ENCODE data around the gene ORAI1.
"Not testable (repeated sequence)": the region's sequence is repeated elsewhere in the genome, so short reads cannot be mapped to it uniquely, and the experiment has no call there.

The ORAI1 gene

DNA sequence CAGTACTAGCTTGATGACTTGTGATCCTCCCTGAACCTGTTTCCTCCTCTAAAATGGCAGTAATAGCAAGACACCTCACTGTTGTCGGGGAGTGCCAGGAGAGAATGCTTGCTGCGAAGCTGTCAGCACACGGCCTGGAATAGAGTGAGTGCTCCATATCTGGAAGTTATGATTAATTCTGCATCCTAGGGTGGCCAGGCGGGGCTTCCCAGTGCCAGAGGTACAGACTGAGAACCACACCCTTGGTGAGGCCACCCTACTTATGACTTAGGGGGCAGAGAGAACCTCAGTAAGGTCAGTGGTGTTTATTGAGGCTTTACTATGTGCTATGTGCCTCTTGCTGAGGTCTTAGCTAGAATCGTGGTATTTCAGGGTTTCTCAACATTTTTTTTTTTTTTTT, 23.0 kb downstream of the ORAI1 start:
- no peak for DNase-seq (ENCODE audit: low spot score)

DNA sequence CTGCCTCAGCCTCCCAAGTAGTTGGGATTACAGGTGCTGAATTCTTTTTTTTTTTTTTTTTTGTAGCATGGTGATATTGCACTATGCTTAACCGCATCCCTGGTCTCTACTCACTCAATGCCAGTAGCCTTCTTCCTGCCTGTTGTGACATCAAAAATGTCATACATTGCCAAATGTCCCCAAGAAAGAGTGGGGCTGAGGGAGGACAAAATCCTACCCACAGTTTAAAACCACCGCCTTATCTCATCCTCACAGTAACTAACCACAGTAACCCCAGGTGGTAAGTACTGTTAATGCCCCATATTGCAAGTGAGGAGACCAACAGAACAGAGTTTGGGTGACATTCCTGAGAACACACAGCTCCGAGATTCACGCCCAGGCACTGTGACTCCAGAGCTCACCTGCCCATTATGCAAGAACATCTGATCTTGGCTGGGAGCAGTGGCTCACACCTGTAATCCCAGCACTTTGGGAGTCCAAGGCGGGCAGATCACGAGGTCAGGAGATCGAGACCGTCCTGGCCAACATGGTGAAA, 23.6 kb downstream of the ORAI1 start:
- no peak for DNase-seq (ENCODE audit: low spot score)

DNA sequence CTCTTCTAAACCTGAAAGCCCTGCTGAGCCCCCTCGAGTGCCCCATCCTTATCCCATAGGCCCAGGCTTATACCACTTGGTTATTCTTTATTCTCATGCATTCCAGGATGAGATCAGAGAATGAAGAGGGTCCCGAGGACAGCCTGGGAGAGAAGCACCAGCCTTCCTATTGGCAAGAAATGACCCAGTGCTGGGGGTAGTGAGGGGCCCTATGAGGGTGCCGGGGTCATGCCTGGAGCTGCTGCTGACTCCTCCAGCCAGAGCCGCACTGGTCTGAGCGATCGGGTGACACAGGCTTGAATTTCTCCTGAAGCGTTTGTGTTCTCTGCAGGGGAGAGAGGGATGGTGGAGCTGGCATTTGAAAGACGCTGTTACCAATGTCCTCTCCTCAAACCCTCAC, 25.0 kb downstream of the ORAI1 start:
- DNase-seq (ENCODE audit: low spot score), result no peak

DNA sequence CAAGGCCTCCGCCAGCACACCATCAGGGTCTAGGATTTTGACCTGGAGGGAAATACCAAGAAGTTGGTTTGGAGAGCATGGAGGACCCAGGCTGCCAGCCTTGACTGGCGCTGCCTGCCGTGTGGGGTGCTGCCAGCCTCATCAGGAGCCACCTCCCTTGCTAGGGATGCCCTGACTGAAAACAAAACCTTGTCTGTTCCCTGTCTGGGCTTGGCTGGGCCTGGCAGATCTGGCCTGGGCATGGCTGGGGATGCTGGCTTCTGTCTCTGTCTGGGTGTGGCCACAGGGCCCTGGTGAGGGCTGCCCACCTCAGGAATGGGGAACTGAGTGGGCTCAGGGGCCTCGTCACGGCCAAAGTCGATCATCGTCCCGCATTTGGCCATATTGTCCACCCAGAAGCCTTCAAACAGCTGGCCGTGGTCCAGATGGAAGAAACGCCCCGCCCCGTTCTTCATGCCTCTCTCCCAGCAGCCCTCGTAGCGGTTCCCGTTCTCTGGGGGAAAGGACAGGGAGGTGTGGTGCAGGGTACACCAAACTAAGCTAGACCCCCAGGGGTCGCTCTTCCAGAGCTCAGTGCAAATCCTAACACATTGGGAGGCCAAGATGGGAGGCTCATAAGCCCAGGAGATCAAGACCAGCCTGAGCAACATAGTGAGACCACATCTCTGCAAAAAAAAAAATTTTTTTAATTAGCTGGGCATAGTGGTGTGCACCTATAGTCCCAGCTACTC, 26.6 kb downstream of the ORAI1 start:
- no peak for DNase-seq (ENCODE audit: low spot score)

DNA sequence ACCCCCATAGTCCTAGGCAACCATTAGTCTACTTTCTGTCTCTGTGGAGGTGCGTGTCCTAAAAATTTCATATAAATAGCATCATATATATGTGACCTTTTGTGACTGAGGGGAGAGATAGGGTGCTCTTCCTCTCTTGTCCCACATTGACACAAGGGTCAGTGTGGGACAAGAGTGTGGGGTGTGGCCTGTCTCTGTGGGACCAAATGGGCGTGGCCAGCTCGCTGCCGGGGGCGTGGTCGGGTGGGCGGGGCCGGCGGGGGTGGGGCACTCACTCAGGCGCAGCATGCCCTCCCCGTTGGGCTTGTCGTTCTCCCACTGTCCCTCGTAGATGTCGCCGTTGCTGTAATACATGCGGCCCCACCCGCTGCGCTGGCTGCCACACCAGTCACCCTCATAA, 27.7 kb downstream of the ORAI1 start:
- no peak for DNase-seq (ENCODE audit: low spot score)

DNA sequence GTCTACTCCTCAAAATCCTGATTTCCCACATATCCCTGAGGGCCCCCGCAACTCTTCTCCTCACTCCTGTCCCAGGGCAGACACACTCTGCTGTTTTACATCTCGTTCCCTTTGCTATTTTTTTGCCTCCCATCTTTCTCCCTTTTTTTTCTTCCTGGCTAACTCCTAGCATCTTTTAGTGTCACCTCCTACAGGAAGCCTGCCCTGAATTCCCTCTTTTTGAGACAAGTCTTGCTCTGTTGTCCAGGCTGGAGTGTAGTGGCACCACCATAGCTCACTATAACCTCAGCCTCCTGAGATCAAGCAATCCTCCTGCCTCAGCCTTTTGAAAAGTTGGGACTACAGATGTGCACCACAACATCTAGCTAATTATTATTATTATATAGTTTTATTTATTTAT, 29.8 kb downstream of the ORAI1 start:
- no peak for DNase-seq (ENCODE audit: low spot score)

DNA sequence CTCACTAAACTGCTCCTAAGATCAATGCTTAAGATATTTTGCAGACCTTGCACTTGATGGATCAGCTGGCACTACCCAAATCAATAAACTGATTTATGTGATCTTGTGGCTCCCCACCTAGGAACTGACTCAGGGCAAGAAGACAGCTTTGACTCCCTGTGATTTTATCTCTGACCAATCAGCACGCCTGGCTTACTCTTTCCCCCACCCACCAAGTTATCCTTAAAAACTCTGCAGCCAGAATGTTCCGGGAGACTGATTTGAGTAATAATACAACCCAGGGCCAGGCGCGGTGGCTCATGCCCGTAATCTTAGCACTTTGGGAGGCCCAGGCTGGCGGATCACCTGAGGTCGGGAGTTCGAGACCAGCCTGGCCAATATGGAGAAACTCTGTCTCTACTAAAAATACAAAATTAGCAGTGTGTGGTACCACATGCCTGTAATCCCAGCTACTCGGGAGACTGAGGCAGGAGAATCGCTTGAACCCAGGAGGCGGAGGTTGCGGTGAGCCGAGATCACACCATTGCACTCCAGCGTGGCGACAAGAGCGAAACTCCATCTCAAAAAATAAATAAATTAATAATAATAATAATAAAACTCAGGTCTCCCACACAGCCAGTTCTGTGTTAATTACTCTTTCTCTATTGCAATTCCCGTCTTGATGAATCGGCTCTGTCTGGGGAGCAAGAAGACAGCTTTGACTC, 31.1 kb downstream of the ORAI1 start:
- DNase-seq (ENCODE audit: low spot score), result no peak

DNA sequence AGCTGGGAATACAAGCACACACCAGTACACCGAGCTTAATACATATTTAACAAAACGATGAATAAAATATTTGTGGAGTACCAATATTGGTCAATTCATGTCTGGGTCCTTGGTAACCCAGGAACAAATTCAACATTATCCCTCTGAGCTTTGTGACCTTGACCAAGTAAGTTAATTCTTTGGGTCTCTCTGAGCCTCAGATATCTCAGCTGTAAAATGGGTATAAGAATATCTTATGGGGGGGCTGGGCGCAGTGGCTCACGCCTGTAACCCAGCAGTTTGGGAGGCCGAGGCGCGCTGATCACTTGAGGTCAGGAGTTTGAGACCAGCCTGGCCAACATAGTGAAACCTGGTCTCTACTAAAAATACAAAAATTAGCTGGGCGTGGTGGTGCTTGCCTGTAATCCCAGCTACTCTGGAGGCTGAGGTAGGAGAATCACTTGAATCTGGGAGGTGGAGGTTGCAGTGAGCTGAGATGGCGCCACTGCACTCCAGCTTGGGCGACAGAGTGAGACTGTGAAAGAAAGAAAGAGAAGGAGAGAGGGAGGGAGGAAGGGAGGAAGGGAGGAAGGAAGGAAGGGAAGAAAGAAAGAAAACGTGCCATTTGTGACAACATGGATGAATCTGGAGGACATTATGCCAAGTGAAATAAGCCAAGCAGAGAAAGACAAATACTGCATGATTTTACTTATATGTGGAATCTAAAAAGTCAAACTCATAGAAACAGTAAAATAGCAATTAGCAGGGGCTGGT, 35.2 kb downstream of the ORAI1 start:
- not testable (repeated sequence) for DNase-seq (ENCODE audit: low spot score)

DNA sequence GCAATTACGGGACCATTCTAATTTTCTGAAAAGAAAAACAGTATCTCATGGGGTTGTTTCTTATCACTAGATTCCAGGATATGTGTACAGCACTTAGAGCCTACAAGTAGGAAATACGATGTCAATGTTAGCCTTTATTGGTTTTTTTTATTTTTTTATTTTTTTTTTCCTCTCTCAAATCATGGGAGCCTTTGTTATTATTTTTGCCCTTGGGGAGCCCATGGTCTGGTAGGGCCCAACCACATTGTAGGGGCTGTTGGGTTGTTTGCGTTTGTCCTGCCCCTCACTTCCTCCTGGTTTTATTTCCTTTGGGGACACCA, 37.2 kb downstream of the ORAI1 start:
- no peak for DNase-seq (ENCODE audit: low spot score)

DNA sequence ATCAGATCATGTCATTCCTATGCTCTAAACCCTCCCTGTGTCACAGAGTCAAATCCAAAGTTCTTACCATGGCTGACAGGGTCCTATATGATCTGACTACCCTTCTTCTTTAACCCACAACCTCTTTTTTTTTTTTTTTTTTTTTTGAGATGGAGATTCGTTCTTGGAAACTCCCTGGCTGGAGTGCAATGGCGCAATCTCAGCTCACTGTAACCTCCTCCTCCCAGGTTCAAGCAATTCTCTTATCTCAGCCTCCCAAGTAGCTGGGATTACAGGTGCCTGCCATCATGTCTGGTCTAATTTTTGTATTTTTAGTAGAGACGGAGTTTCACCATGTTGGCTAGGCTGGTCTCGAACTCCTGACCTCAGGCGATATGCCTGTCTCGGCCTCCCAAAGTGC, 40.5 kb downstream of the ORAI1 start:
- DNase-seq (ENCODE audit: low spot score), result not testable (repeated sequence)

DNA sequence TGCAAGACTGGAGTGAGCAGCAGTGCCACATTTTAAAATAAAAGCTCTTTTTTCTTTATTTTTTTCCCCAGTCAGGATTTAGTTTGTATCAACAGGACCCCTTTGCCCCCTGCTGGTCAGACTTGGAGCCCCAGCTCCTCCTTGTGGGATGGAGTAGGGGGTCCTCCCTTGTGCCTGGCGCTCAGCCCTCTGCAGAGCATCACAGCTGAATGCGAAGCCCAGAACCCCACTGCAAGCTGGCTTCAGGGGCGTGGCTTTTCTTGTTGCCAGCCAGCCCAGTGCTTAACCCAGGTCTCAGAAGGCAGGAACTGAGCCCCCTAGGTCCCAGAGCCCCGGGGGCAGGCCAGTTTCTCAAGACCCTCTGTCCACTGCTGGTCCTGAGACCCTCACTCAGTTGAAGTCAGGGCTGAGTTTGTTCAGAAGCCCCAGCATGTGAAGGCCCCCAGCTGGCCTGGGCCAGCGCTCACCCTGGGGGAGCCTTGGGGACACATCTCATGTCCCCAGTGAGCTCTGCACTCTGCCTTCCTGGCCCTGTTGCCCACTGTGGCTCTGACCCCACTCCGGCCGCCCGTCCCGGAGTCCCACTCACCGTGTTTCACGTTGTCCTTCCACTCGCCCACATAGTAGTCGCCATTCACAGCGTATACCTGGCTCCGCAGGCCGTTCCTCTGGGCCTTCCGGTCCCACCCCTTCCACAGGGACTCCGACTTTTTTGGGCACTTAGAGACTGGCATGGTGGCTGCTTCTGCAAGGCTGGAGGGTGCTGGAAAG, 42.6 kb downstream of the ORAI1 start:
- peak; percentile 49 for DNase-seq (ENCODE audit: low spot score)

DNA sequence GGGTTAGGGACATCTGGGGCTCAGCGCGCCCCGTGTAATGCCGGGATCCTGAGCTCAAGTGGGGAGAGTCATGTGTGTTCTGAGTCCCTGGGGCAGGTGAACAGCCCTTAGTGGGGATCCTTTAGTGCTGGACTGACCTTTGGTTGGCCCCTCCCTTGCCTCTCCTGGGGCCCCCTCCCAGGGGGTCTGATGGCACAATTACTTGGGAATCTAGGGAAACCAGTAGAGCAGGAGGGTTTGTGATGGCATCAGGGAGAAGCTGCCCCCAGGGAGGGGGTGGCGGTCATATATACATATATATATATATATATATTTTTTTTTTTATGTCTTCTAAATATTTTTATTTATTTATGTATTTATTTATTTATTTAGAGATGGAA, 43.2 kb downstream of the ORAI1 start, which contains the start of gene MORN3:
MORN3 (minus strand) TSS at position 134 of the 380 bp plus-strand sequence. CDS start 171 bp downstream, outside the sequence.
- no peak for DNase-seq (ENCODE audit: low spot score)

DNA sequence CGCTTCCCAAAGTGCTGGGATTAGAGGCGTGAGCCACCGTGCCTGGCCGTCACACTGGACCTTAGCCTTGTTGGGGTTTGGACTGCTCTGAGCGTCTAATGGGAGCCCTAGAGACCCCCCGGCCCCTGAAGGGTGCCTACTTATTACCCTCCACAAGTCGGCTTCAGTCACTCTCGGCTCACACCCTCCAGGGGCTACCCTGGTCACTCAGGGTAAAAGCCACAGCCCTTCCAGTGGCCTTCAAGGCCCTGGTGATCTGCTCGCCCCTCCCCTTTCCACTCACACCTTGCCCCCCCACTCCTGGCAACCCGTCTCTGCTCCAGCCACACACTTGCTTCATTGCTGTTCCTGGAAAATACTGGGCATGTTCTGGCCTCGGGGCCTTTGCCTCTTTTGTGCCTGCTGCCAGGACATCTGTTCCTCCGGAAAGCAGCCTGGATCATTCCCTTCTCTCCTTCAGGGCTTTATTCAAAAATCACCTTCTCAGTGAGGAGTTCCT, 46.7 kb downstream of the ORAI1 start:
- no peak for DNase-seq (ENCODE audit: low spot score)

DNA sequence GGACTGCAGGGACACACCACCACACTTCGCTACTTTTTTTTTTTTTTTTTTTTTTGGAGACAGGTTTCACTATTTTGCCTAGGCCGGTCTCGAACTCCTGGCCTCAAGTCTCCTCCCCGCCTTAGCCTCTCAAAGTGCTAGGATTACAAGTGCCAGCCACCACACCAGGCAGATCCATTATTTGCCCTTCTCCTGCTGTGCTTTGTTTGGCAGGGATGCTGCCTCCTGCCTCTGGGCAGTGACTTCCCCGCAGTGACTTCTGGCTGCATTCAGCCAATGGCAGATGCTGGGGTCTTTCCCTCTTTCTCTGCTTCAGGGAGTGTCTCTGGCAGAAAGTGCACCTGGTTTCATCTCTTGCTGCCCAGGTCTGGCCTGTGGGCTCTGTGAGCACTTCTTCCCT, 49.9 kb downstream of the ORAI1 start:
- no peak for DNase-seq (ENCODE audit: low spot score)

DNA sequence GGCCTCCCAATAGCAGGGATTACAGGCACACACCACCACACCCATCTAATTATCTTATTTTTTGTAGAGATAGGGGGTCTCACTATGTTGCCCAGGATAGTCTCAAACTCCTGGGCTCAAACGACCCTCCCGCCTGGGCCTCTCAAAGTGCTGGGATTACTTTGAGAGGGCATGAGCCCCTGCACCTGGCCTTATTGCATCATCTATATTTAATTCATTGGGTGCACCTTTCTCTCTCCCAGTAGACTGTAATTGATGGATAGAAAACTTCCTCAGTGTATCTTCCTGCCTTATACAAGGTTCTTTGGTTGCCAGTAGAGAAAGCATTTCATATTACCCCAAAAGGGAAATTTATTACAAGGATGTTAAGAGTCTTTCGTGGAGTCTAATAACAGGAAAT, 52.0 kb downstream of the ORAI1 start:
- no peak for DNase-seq (ENCODE audit: low spot score)

DNA sequence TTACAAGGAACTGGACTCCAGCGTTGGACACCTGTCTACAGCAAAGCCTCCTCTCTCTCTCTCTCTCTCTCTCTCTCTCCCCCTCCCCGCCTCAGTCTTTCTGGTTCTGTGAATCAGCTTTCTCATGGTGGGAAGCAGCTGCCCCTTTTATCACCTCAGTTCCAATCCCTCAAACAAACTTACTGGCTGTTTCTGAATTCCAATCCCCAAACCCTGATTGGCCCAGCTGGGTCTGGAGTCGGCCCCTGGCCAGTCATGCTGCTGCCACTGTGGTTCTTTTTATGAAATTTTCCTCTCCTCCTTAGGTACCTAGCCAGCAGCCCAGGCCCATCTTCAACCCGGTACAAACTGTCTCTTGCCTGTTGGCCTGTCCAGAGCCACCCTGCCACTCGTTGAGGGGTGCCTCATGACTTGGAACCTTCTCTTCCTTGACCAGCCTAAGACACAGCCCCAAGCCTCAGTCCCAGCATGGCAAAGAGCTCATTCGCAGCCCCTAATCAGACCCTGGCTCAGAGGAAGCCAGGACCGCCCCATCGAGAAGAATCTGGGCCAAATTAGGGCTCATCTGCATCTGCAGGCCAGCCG, 52.5 kb downstream of the ORAI1 start:
- DNase-seq (ENCODE audit: low spot score), result no peak

DNA sequence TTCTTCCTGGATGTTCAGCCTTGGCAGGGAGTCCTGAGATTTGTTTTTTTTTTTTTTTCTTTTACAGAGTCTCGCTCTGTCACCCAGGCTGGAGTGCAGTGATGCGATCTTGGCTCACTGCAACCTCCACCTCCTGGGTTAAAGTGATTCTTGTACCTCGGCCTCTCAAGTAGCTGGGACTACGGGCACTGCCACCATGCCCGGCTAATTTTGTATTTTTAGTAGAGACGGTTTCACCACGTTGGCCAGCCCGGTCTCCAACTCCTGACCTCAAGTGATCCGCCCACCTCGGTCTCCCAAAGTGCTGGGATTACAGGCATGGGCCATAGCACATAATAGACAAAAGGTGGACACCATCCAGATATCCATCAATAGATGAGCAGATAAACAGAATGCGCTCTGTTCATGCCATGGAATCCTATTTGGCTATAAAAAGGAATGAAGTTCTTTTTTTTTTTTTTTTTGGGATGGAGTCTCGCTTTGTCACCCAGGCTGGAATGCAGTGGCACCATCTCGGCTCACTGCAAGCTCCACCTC, 53.4 kb downstream of the ORAI1 start:
- DNase-seq (ENCODE audit: low spot score), result not testable (repeated sequence)

DNA sequence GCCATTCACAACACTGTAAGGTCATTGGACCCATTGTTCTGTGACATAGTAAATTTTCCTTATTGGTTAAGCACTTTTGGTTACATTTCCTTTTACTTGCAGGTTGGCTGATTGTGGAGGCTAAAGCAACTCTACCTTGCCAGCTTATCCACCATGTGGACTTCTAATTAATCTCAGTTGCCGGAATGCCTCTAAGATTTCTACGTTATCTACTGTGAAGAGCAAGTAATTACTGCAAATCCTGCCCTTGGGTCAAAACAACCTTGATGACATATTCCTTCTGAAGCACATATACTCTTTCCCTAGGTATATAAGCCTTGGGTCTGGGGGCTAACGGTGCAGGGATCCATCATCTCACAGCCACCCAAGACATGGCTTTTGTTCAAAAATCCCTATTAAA, 62.6 kb downstream of the ORAI1 start:
- no peak for DNase-seq (ENCODE audit: low spot score)

DNA sequence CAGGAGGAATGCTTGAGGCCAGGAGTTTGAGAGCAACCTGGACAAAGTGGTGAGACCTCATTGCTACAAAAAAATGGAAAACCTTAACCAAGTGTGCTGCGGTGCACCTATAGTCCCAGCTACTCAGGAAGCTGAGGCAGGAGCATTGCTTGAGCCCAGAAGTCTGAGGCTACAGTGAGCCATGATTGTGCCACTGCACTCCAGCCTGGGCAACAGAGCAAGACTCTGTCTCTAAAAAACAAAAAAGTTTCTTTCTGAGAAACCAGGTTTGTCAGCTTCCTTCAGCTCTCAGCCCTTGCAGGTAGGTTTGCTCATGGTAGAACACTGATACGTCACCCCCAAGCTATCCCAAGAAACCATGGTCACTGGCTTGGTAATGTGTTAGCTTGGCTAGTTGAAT, 63.1 kb downstream of the ORAI1 start:
- DNase-seq (ENCODE audit: low spot score), result no peak
